Measurements from ENCODE around the gene CDK18.
A peak's percentile ranks its signal among the peaks of the same experiment; 100 is the strongest.
"Not testable (repeated sequence)": the region's sequence is repeated elsewhere in the genome, so short reads cannot be mapped to it uniquely, and the experiment has no call there.

The CDK18 gene

GRCh38 chr1:205504311-205505075 lies at the start of gene CDK18:
Gene CDK18, plus strand, starts transcription at chr1:205504669. Its CDS starts 18,499 bp downstream, at chr1:205523168.
- FAIRE-seq (peak; percentile 71), DNase-seq (ENCODE audit: insufficient read length, low spot score) (peak; percentile 83)

GRCh38 chr1:205454903-205455335 lies 49.5 kb upstream of the CDK18 start:
- FAIRE-seq = no peak
- DNase-seq (ENCODE audit: insufficient read length, low spot score) = no peak

DNA sequence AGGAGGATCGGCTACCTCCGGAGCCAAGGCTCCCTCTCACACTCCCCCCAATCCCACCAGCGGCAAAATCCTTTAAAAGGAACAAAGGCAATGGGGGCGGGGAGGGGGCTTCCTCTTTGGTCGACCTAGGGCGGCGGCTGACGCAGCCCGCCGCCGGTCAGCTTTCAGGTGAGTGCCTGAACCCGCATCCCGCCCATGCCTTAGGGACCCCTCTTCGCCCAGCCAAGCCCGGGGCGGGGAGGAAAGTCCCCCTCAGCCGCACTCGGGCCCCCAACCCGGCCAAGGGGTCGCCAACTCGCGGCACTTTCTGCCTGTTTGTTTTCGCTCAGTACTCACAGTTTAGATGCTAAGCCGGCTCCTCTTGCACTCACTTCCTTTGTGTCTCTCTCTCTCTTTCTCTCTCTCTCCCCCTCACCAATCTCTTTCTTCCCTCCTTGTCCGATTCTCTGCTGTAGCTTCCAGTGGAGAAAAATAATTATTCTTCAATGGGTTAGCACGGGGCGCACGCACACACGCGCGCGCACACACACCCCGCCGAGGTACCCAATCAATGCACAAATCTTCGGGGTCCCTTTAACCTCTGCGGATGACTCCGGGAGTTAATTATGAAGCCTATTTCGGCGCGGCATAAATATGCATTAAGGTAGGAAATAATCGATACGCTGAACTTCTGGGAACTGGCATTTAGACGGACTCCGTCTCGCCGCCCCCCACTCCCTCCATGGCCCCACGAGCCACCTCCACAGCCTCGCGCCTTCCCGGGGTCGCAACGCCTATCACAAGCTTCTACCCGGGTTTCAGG lies 48.7 kb upstream of the CDK18 start, which contains the start of gene BLACAT1:
TSS of gene BLACAT1 (minus strand) at position 465 of the 802 bp plus-strand sequence.
- FAIRE-seq (no peak), DNase-seq (ENCODE audit: insufficient read length, low spot score) (no peak)

GRCh38 chr1:205456383-205456867 lies 48.0 kb upstream of the CDK18 start:
- no peak for FAIRE-seq
- no peak for DNase-seq (ENCODE audit: insufficient read length, low spot score)

DNA sequence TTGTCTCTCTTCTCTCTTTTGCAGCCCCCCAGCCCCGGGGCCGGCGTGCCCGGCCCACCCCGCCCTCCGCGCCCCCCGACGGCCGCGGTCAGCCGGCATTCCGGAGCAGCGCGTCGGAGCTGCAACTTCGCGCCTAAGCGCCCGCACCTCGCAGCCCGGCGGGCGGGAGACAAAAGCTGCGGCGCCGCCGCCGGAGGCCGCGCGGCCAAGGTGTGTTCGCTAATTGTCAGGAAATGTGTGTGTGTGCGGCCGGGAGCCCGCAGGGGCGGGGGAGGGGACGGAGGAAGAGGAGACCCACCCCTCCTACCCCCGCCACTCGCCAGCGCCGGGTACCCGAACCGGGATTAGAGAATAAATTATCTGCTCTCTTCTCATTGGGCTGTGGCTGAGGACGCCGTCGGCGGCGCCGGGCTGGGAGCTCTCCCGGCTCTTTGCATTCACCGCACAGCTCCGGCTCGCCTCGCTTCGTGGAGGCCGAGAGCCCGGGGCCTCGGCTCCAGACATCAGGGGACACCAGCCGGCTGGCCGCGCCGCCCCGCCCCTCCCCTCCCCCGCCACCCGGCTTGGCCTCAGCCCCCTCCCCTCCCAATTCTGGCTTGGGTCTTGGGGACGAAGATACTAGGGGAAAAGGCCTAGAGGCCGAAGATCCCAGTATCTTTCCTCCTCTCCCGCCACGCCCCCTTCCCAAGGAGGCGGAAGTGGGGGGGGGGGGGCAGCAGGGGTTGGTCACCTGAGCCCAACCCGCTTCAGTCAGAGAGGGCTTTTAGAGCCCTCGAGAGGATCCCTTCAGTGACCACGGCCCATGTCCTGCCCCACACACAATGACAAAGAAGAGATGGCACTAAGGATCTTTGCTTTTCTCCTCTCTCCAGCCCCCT lies 47.4 kb upstream of the CDK18 start:
- DNase-seq (ENCODE audit: insufficient read length, low spot score) (no peak), FAIRE-seq (no peak)

DNA sequence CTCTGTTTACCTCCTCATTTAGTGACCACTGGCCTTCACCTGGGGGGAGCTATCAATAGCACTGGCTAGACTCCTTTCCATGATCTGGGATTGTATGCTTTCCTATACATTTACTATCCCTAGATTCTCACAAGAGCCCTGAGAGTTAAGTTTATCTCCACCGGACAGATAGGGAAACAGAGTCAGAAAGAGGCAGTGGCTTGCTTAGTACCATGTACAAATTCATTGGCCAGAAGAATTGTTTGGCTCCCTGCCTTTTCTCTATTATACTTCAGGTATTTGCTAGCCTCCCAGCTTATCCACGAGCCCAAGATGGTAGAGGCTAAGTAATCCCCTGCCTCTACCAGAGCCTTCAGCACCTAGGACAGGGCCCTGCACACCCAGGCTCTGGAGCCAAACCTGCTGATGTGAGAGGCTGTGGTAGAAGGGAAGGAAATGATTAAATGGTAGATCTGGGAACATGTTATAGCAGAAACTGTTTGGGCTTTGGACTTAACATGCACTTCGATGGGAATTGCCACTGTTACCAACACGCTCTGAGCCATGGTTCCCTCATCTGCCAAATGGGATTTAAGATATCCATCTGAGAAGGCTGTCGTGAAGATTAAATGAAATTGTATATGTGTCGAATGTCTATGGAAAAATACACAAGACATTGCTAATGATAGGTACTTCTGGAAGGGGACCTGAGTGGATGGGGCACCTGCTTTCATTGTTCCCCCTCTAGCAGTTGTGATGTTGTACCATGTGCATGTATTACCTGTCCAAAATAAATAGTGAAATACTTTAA lies 45.5 kb upstream of the CDK18 start:
- FAIRE-seq = no peak

DNA sequence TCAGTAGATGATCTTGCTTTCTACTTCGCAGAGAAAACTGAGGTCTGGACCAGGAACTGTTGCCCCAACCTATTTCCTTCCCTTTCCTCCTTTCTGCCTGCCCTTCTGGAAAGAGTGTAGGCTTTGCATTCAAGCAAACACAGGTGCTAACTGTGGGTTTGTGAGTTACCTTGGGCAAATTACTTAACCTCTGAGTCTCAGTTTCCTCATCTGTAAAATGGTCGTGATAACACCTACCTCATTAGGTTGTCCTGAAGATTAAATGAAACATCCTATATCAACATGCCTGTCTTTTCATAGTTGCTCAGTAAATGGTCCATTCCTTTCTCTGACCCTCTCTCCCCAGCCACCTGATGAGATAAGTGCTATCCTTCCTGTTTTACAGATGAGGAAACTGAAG lies 39.1 kb upstream of the CDK18 start:
- no peak for FAIRE-seq
- no peak for DNase-seq (ENCODE audit: insufficient read length, low spot score)

More for the DNA sequence above, 45.5 kb upstream of the CDK18 start:
- DNase-seq (ENCODE audit: insufficient read length, low spot score) = peak; percentile 60

GRCh38 chr1:205466595-205467220 lies 37.8 kb upstream of the CDK18 start:
- DNase-seq (ENCODE audit: insufficient read length, low spot score) (no peak), FAIRE-seq (no peak)

GRCh38 chr1:205470131-205470530 lies 34.3 kb upstream of the CDK18 start:
- no peak for DNase-seq (ENCODE audit: insufficient read length, low spot score)
- FAIRE-seq = no peak

- peak; percentile 41 for DNase-seq (ENCODE audit: insufficient read length, low spot score)
- FAIRE-seq = no peak
Observed at GRCh38 chr1:205472737-205473441, 31.6 kb upstream of the CDK18 start.

DNA sequence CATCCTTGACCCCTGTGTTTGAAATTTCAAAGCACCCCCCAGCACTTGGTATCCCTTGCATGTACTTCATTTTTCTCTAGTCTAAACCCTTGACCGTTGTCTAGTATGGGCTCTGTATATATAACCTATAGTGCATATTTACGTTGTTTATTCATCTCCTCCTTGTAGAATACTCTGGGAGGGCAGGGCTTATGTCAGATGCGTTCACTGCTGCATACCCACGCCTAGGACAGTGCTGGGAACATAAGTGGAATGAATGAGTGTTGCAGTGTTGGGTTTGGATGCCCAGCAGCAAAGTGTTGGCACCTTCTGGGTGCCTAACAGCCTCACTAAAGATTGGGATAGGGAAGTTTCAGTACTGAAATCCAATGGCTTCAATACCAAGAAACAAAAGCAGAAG lies 31.0 kb upstream of the CDK18 start:
- FAIRE-seq (no peak), DNase-seq (ENCODE audit: insufficient read length, low spot score) (no peak)

DNA sequence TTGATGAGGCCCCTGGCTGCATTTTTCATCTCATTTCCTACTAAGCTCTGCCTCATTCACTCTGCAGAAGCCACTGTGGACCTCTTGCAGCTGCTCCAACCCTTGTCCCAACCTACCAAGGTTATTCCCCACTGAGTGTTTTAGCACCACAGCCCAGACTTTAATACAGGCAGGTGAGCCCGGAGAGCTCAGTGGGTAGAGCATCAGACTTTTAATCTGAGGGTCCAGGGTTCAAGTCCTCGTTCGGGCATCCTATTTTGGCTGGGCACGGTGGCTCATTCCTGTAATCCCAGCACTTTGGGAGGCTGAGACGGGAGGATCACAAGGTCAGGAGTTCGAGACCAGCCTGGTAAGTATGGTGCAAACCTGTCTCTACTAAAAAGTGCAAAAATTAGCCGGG lies 30.5 kb upstream of the CDK18 start:
- FAIRE-seq = no peak
- no peak for DNase-seq (ENCODE audit: insufficient read length, low spot score)

DNA sequence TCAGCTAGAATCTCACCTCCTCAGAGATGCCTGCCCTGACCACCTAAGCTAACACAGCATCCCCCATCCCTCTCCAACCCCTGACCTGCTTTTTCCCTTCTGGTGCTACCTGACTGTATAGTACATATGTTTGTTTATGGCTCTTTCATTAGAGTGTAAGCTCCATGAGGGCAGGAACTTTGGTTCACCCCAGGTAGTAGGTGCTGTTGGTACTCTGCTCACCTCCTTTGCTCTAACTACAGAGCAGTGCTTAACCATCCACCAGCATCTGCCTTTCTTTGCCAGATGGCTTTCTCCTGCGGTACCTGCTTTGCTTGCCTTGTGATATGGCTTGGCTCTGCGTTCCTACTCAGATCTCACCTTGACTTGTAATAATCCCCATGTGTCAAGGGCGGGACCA lies 29.9 kb upstream of the CDK18 start:
- FAIRE-seq = no peak
- no peak for DNase-seq (ENCODE audit: insufficient read length, low spot score)

GRCh38 chr1:205475855-205476254 lies 28.6 kb upstream of the CDK18 start:
- DNase-seq (ENCODE audit: insufficient read length, low spot score) = no peak
- FAIRE-seq = no peak

DNA sequence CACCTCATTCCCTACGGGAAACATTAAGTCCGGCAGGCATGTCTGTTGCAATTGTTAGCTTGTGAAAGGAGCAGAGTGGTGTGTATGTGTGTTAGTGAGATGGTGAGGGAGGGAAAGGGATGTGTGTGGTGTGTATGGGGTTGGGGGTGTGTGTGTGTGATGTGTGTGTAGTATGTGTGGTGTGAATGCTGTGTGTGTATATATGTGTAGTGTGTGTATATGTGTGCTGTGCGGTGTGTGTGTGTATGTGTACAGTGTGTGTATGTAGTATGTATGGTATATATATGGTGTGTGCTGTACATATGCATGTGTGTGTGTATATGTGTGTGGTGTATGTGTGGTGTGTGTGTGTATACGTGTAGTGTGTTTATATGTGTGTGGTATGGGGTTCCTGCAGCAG lies 27.8 kb upstream of the CDK18 start:
- peak; percentile 98 for FAIRE-seq

GRCh38 chr1:205477121-205477758 lies 27.2 kb upstream of the CDK18 start:
- DNase-seq (ENCODE audit: insufficient read length, low spot score) = no peak
- peak; percentile 23 for FAIRE-seq

More for the DNA sequence above, 27.8 kb upstream of the CDK18 start:
- DNase-seq (ENCODE audit: insufficient read length, low spot score) = no peak

- FAIRE-seq = peak; percentile 94
- peak; percentile 74 for DNase-seq (ENCODE audit: insufficient read length, low spot score)
Observed at GRCh38 chr1:205477759-205478247, 26.7 kb upstream of the CDK18 start.

DNA sequence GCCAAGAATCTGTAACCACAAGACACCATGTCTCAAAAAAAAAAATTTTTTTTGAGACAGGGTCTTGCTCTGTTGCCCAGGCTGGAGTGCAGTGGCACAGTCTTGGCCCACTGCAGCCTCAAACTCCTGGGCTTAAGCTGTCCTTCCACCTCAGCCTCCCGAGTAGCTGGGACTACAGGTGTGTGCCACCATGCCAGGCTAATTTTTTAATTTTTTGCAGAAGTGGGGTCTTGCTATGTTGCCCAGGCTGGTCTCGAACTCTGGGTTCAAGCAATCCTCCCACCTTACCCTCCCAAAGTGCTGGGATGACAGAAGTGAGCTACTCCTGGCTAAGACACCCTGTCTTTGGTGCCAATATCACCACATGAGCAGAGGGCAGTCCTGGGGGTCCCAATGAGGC lies 25.5 kb upstream of the CDK18 start:
- not testable (repeated sequence) for DNase-seq (ENCODE audit: insufficient read length, low spot score); FAIRE-seq

Data from HTR-8/SVneo (cell line).